Measurements from ENCODE around the gene STIP1. TPM values are rescaled to one million over a fixed set of nuclear protein-coding genes. Genes with fewer than 3 reads are reported as not detected.

STIP1 gene
- total and polyA plus RNA-seq, 9 of the 15 experiments (the other 6 are each of a cell fraction or from before 2014, with no cell fraction given): 58.1 to 465 (median 346) TPM

DNA sequence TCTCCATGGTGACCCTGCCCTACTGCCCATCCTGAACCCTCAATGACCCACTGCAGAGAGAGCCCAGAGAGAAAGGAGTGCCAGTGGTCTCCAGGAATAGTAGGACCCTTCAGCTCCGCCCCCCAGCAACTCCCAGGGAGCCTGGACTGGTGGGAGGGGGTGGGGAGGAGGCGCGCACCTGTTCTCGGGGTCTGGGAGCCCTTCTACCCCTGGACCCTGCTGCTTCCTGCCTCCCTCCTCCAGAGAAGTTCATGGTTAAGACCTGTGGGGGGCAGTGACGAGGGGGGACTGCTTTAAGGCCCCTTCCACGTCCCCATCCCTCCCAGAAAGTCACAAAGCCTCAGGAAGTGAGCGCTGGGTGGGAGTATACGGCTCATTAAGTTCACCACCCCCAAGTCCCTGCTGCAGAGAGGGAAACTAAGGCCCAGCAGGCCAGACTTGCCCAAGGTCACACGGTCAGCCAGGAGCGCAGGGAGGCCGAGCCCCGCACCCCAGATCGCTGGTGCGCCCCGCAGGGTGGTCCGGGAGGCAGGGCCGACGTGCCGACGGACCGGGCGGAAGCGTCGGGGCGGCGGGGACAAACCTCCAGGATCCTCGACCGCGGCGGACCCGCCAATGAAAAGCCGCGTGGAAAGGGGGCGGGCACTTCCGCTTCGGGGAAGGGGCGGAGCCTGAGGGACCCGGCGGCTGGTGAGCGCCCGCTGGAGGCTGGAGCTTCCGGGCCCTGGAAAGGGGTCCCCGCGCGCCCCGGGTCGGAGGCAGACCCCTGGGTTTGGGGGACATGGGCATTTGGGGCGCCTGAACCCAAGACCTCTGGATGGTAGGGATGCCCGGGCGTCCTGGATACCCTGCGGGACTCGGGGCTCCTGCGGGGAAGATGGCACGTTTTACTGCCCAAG is 39.9 kb downstream of the STIP1 start, which contains the start of the genes NUDT22 and TRPT1 (continued):
- peak in 1 of 2 experiments; percentile 48; a peak in 1 of 4 replicates for TF ChIP-seq FOXA3 (CRISPR knock-in tag; conservative IDR thresholded peaks at IDR 0.05 in 1 of 2, IDR thresholded peaks at IDR 0.05 in 1 of 2)
- TF ChIP-seq U2AF1 (optimal IDR thresholded peaks at IDR 0.05; ENCODE audit: low read depth, low read length): peak; percentile 66
- TF ChIP-seq, protein P1, sequence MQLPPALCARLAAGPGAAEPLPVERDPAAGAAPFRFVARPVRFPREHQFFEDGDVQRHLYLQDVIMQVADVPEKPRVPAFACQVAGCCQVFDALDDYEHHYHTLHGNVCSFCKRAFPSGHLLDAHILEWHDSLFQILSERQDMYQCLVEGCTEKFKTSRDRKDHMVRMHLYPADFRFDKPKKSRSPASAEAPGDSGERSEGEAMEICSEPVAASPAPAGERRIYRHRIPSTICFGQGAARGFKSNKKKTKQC (CRISPR knock-in tag; IDR thresholded peaks at IDR 0.05): no peak
- no peak for TF ChIP-seq NR3C1 (CRISPR knock-in tag; IDR thresholded peaks at IDR 0.05)
- TF ChIP-seq L3MBTL2 (IDR thresholded peaks at IDR 0.05): 0 out of 2 replicates have a peak, but pooled peaks have one; percentile 19
- TF ChIP-seq, protein P2, sequence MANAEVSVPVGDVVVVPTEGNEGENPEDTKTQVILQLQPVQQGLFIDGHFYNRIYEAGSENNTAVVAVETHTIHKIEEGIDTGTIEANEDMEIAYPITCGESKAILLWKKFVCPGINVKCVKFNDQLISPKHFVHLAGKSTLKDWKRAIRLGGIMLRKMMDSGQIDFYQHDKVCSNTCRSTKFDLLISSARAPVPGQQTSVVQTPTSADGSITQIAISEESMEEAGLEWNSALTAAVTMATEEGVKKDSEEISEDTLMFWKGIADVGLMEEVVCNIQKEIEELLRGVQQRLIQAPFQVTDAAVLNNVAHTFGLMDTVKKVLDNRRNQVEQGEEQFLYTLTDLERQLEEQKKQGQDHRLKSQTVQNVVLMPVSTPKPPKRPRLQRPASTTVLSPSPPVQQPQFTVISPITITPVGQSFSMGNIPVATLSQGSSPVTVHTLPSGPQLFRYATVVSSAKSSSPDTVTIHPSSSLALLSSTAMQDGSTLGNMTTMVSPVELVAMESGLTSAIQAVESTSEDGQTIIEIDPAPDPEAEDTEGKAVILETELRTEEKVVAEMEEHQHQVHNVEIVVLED (CRISPR knock-in tag; IDR thresholded peaks at IDR 0.05): peak; percentile 50; the same call in 1 of the 2 replicates
- TF ChIP-seq, protein P3, sequence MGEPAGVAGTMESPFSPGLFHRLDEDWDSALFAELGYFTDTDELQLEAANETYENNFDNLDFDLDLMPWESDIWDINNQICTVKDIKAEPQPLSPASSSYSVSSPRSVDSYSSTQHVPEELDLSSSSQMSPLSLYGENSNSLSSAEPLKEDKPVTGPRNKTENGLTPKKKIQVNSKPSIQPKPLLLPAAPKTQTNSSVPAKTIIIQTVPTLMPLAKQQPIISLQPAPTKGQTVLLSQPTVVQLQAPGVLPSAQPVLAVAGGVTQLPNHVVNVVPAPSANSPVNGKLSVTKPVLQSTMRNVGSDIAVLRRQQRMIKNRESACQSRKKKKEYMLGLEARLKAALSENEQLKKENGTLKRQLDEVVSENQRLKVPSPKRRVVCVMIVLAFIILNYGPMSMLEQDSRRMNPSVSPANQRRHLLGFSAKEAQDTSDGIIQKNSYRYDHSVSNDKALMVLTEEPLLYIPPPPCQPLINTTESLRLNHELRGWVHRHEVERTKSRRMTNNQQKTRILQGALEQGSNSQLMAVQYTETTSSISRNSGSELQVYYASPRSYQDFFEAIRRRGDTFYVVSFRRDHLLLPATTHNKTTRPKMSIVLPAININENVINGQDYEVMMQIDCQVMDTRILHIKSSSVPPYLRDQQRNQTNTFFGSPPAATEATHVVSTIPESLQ (CRISPR knock-in tag; IDR thresholded peaks at IDR 0.05): peak; percentile 36; the same call in 1 of the 2 replicates
- TF ChIP-seq NCOA1 (IDR thresholded peaks at IDR 0.05; ENCODE audit: low read depth): no peak
- TF ChIP-seq SUPT5H (IDR thresholded peaks at IDR 0.05): peak; percentile 80
- TF ChIP-seq, protein P4, sequence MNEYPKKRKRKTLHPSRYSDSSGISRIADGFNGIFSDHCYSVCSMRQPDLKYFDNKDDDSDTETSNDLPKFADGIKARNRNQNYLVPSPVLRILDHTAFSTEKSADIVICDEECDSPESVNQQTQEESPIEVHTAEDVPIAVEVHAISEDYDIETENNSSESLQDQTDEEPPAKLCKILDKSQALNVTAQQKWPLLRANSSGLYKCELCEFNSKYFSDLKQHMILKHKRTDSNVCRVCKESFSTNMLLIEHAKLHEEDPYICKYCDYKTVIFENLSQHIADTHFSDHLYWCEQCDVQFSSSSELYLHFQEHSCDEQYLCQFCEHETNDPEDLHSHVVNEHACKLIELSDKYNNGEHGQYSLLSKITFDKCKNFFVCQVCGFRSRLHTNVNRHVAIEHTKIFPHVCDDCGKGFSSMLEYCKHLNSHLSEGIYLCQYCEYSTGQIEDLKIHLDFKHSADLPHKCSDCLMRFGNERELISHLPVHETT (CRISPR knock-in tag; conservative IDR thresholded peaks at IDR 0.05 in 1 of 2, IDR thresholded peaks at IDR 0.05 in 1 of 2): 0 out of 4 replicates have a peak, but pooled peaks of 1 of the 2 experiments have one; percentile 16
- TF ChIP-seq ZNF41 (CRISPR knock-in tag; conservative IDR thresholded peaks at IDR 0.05): no peak
- no peak for TF ChIP-seq EGR1 (conservative IDR thresholded peaks at IDR 0.05)
- TF ChIP-seq, protein P5, sequence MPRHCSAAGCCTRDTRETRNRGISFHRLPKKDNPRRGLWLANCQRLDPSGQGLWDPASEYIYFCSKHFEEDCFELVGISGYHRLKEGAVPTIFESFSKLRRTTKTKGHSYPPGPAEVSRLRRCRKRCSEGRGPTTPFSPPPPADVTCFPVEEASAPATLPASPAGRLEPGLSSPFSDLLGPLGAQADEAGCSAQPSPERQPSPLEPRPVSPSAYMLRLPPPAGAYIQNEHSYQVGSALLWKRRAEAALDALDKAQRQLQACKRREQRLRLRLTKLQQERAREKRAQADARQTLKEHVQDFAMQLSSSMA (CRISPR knock-in tag; IDR thresholded peaks at IDR 0.05): peak; percentile 17; the same call in 1 of the 2 replicates
- no peak for TF ChIP-seq FOSL1 (tag; conservative IDR thresholded peaks at IDR 0.05)
- TF ChIP-seq POLR2A (conservative IDR thresholded peaks at IDR 0.05): peak; percentile 81
- no peak for TF ChIP-seq IRF2 (CRISPR knock-in tag; IDR thresholded peaks at IDR 0.05)
- peak; percentile 77 for TF ChIP-seq CXXC5 (CRISPR knock-in tag; IDR thresholded peaks at IDR 0.05)
- peak in 1 of 2 experiments; percentile 45; a peak in 1 of 4 replicates for TF ChIP-seq ETV6 (IDR thresholded peaks at IDR 0.05; ENCODE audit: borderline replicate concordance in 1 of 2, low read depth in 2 of 2, low read length in 1 of 2)
- no peak for TF ChIP-seq ETV6 (CRISPR knock-in tag; IDR thresholded peaks at IDR 0.05; ENCODE audit: borderline replicate concordance)
- peak; percentile 22 for TF ChIP-seq NEUROD1 (IDR thresholded peaks at IDR 0.05; ENCODE audit: borderline replicate concordance, low read depth, low read length, partially characterized antibody)
- no peak for TF ChIP-seq ZBTB17 (CRISPR knock-in tag; IDR thresholded peaks at IDR 0.05)
